K562 (cell line): ENCODE results near the gene TIMP2. TPM values are rescaled to one million over a fixed set of nuclear protein-coding genes. Genes with fewer than 3 reads are reported as not detected.

Source experiments
- ATF1 ChIP-seq, 2 experiments: fragments of 450-650 bp in 1 of 2; IDR thresholded peaks; 2 replicates each; pipeline ENCODE4 v1.6.1; 2016; ENCODE audit warnings: missing compliant biosample characterization in 1 of 2, missing genetic modification characterization in 1 of 2
- DNMT1 ChIP-seq: fragments of 450-650 bp; IDR thresholded peaks from 2 replicates; pipeline ENCODE4 v1.6.1; 2016; ENCODE audit warnings: antibody characterized with exemption, mild to moderate bottlenecking
- HDAC1 ChIP-seq, 2 experiments: fragments of 450-650 bp; IDR thresholded peaks; 2 replicates each; pipeline ENCODE4 v1.6.1; 2016 to 2017; ENCODE audit warnings: inconsistent platforms in 1 of 2, mild to moderate bottlenecking in 1 of 2, moderate library complexity in 1 of 2
- HDGF ChIP-seq: fragments of 450-650 bp; IDR thresholded peaks from 2 replicates; pipeline ENCODE4 v1.6.1; 2016
- HMBOX1 ChIP-seq: sonication (generic); IDR thresholded peaks from 2 replicates; pipeline ENCODE4 v1.6.1; 2016
- KLF6 ChIP-seq: fragments of 250-450 bp; sonication (Bioruptor Pico); IDR thresholded peaks from 2 replicates; pipeline ENCODE4 v1.4.0; 2020; ENCODE audit warnings: mild to moderate bottlenecking, moderate library complexity, borderline replicate concordance
- RBM25 ChIP-seq: fragments of 200-400 bp; formaldehyde crosslinking; IDR thresholded peaks from 2 replicates; pipeline ENCODE4 v1.6.1; 2018; ENCODE audit warnings: low read length, low read depth, moderate library complexity; ENCODE audit not compliant: severe bottlenecking
- RCOR1 ChIP-seq, 2 experiments: IDR thresholded peaks; 2 replicates each; pipeline ENCODE4 v1.6.1; 2012; ENCODE audit warnings: low read depth in 2 of 2, low read length in 2 of 2, borderline replicate concordance in 1 of 2, improper control_type of control experiment in 1 of 2
- RHOXF2B ChIP-seq: fragments of 250-450 bp; sonication (Bioruptor Pico); conservative IDR thresholded peaks from 2 replicates; pipeline ENCODE4 v1.5.1; 2021
- SUPT5H ChIP-seq: fragments of 450-650 bp; IDR thresholded peaks from 2 replicates; pipeline ENCODE4 v1.6.1; 2016
- TEAD4 ChIP-seq, 2 experiments: sonication (generic) in 1 of 2; formaldehyde crosslinking in 1 of 2; IDR thresholded peaks; 2 replicates each; pipeline versions ENCODE4 v1.6.1 to v1.8.0; 2012 to 2022; ENCODE audit warnings: borderline replicate concordance in 1 of 2, inconsistent platforms in 1 of 2, low read length in 1 of 2, mild to moderate bottlenecking in 1 of 2, missing genetic modification reagents in 1 of 2
- ZNF143 ChIP-seq: sonication (generic); formaldehyde crosslinking; IDR thresholded peaks from 2 replicates; pipeline ENCODE4 v1.9.0; 2022; ENCODE audit warnings: mild to moderate bottlenecking, missing genetic modification reagents
- polyA plus RNA-seq, 8 experiments: library from polyadenylated mRNA; depleted of rRNA in 4 of 8; stranded (reverse) in 5 of 8; unstranded in 3 of 8; fragments of >200 nt; fragmentation: Nextera tagmentation in 2 of 8; fragmentation: Illumina TruSeq in 1 of 8; extraction: Ambion mirVana in 2 of 8; extraction: Trizol in 1 of 8; gene quantifications; 2 replicates each; pipeline versions ENCODE4 v1.2.1 to v1.2.3, GENCODE V29; 2011 to 2014; ENCODE audit warnings: inconsistent platforms in 1 of 8, missing spikeins in 1 of 8
- total RNA-seq, 7 experiments: library from RNA; depleted of rRNA in 6 of 7; stranded (reverse); fragments of >200 nt in 6 of 7; fragmentation: Illumina TruSeq in 2 of 7; extraction: Trizol in 2 of 7; gene quantifications; 2 replicates each; pipeline versions ENCODE4 v1.2.1 to v1.2.3, GENCODE V29; 2011 to 2021; ENCODE audit warnings: low replicate concordance in 1 of 7
- TF ChIP-seq, protein P1 (sequence below): fragments of 450-650 bp; IDR thresholded peaks from 2 replicates; pipeline ENCODE4 v1.7.0; 2016; ENCODE audit warnings: borderline replicate concordance
- TF ChIP-seq, protein P2 (sequence below), 2 experiments: fragments of 200-800 bp in 1 of 2; sonication (Bioruptor generic) in 1 of 2; sonication (generic) in 1 of 2; formaldehyde crosslinking in 1 of 2; IDR thresholded peaks in 1 of 2; conservative IDR thresholded peaks in 1 of 2; 2 replicates each; pipeline versions ENCODE4 v1.5.0 to v1.6.1; 2016 to 2020; ENCODE audit warnings: missing compliant biosample characterization in 1 of 2, missing genetic modification characterization in 1 of 2, missing genetic modification reagents in 1 of 2

TIMP2 gene
- total and polyA plus RNA-seq, 9 of the 15 experiments (the other 6 are each of a cell fraction or from before 2014, with no cell fraction given) = 0.55 TPM; not detected in 8

GRCh38 chr17:78862073-78863023 lies 62.8 kb downstream of the TIMP2 start (continued):
- TF ChIP-seq ATF1 (CRISPR knock-in tag; IDR thresholded peaks at IDR 0.05) (no peak), ATF1 (tag; IDR thresholded peaks at IDR 0.05) (peak; percentile 36; the same call in 1 of the 2 replicates), HMBOX1 (0 out of 2 replicates have a peak, but pooled peaks have one; percentile 26), RCOR1 (IDR thresholded peaks at IDR 0.05; ENCODE audit: borderline replicate concordance in 1 of 2, low read depth in 2 of 2, low read length in 2 of 2) (peak; percentile 39 to 72; a peak in 2 of 4 replicates), RBM25 (peak; percentile 72), HDGF (0 out of 2 replicates have a peak, but pooled peaks have one; percentile 6), ZNF143 (CRISPR knock-in tag) (0 out of 2 replicates have a peak, but pooled peaks have one; percentile 30), RHOXF2B (CRISPR knock-in tag) (no peak), TEAD4 (IDR thresholded peaks at IDR 0.05; ENCODE audit: low read length) (peak; percentile 30; the same call in 1 of the 2 replicates), TEAD4 (CRISPR knock-in tag; IDR thresholded peaks at IDR 0.05; ENCODE audit: borderline replicate concordance) (no peak), SUPT5H (peak; percentile 60), HDAC1 (IDR thresholded peaks at IDR 0.05) (peak in 1 of 2 experiments; percentile 38; a peak in 1 of 4 replicates), KLF6 (CRISPR knock-in tag) (0 out of 2 replicates have a peak, but pooled peaks have one; percentile 33), DNMT1 (no peak)
- TF ChIP-seq, protein P1, sequence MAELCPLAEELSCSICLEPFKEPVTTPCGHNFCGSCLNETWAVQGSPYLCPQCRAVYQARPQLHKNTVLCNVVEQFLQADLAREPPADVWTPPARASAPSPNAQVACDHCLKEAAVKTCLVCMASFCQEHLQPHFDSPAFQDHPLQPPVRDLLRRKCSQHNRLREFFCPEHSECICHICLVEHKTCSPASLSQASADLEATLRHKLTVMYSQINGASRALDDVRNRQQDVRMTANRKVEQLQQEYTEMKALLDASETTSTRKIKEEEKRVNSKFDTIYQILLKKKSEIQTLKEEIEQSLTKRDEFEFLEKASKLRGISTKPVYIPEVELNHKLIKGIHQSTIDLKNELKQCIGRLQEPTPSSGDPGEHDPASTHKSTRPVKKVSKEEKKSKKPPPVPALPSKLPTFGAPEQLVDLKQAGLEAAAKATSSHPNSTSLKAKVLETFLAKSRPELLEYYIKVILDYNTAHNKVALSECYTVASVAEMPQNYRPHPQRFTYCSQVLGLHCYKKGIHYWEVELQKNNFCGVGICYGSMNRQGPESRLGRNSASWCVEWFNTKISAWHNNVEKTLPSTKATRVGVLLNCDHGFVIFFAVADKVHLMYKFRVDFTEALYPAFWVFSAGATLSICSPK = no peak
- TF ChIP-seq, protein P2, sequence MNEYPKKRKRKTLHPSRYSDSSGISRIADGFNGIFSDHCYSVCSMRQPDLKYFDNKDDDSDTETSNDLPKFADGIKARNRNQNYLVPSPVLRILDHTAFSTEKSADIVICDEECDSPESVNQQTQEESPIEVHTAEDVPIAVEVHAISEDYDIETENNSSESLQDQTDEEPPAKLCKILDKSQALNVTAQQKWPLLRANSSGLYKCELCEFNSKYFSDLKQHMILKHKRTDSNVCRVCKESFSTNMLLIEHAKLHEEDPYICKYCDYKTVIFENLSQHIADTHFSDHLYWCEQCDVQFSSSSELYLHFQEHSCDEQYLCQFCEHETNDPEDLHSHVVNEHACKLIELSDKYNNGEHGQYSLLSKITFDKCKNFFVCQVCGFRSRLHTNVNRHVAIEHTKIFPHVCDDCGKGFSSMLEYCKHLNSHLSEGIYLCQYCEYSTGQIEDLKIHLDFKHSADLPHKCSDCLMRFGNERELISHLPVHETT (CRISPR knock-in tag; conservative IDR thresholded peaks at IDR 0.05 in 1 of 2, IDR thresholded peaks at IDR 0.05 in 1 of 2) = peak in 1 of 2 experiments; percentile 33; a peak in 1 of 4 replicates
